SK-N-MC (cell line): ENCODE data around the gene OLFM3.

Experiments
- EZH2 ChIP-seq: fragments of 200-600 bp; sonication (generic); IDR thresholded peaks from one replicate; pipeline ENCODE4 v1.6.1; 2017; ENCODE audit warnings: antibody characterized with exemption
- POLR2AphosphoS5 ChIP-seq: IDR thresholded peaks from 2 replicates; pipeline ENCODE4 v1.6.1; 2012; ENCODE audit warnings: mild to moderate bottlenecking, low read depth, low read length, borderline replicate concordance

DNA sequence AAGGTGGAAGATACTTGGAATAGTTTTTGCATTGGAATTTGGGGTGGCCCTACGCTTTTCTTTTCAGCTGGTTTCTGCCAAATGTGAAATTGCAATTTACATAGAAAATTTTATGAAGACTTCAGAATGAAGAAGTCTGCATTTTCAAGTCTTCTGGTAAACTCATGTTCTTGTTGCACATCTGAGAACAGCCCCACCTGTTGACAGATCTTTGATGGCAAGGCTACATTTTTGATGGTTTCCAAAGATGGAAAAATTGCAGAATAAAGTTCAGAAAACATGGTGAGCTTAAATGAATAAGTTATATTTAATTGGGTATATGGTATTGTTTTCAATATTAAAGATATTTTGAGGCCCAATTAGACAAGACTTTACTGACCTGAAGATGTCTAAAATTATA, 25.4 kb downstream of the OLFM3 start:
- TF ChIP-seq EZH2 (no peak), POLR2AphosphoS5 (no peak)
